HG03097 (cell line): Measurements from ENCODE around the gene MYT1.

ENCODE experiments used
- ATAC-seq: cut with Tn5 transposase; IDR thresholded peaks from one replicate; pipeline ENCODE4 v1.9.1; 2021; ENCODE audit not compliant: unreplicated experiment, low FRiP score

MYT1 gene

DNA sequence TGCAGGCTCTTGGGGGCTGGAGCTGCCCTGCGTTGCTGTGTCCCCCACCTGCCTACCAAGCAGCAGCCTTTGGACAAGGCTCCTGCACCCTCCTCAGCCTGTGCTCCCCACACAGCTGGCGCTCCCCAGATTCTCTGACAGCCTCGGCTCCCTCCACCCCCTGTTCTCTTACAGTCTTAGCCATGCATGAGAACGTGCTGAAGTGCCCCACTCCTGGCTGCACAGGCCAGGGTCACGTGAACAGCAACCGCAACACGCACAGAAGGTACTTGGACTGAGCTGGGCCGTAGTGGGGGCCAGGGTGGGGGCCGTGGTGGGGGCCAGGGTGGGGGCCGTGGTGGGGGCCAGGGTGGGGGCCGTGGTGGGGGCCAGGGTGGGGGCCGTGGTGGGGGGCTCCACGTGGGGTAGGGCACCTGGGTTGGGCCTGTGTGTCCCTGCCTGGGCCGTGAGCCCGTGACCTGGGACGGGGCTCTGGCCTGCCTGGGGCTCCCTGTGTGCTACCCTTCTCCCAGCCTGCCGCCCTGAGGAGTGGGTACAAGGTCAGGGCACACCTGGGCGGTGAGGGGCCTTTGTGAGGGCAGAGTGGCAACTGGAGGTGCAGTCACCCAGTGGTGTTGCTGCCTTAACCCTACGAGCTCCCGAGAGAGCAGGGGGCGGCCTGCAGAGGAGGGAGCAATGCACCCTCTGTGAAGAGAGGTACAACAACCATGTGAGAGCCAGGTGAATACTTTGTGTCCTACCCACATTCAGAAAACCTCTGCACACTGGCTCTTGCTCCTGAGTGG is 47.8 kb downstream of the MYT1 start:
- ATAC-seq, result no peak

DNA sequence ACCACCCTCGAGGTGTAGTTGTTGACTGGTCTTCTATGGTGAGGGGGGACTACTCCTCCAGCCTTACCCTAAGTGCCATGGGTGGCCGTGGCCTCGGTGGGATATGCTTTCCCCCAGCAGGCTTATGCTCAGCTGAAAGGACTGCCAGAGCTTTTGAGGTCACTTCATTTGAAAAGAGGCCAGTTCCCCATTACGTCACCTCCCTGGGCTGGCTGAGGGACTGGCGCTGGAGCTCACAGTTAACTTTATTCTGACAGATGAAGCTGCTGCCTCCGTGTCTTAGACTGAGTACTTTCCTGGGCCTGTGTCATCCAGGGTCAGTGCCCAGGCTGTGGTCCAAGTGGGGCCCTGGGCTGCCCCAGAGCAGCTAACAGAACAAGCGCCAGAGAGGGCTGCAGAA is 48.5 kb downstream of the MYT1 start:
- ATAC-seq, result no peak

DNA sequence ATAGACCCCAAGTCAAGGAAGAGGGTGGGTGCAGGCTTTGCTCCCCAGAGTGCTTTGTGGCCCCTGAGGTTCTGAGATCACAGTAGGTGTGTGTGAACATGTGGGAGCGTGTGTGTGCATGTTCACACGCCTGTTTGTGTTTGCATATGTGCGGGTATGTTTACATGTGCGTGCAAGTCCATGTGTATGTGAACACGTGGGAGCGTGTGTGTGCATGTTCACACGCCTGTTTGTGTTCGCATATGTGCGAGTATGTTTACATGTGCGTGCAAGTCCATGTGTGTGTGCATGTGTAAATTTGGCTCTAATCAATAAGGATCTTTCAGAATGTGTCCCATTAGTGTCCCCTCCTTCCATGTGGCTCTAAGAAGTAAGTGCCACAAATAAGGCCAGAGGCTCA is 49.9 kb downstream of the MYT1 start:
- ATAC-seq, result no peak

DNA sequence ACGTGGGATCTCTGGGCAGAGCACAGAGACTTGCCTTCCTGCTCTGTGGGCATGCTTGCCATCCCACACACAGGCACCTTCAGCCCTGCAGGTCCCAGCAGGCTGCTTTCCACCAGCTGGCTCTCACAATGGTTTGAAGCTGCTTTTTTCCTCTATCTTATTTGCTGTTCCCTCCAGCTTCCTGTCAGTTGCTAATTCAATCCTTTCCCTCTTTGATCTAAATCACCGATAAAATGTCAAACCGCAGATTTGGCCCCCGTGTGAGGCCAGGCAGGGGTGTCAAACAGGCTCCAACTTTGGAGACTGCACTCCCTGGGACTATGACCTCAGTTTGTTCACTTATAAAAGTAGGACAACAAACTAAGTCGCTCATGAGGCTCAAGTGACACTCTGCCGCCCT is 50.7 kb downstream of the MYT1 start:
- no peak for ATAC-seq

DNA sequence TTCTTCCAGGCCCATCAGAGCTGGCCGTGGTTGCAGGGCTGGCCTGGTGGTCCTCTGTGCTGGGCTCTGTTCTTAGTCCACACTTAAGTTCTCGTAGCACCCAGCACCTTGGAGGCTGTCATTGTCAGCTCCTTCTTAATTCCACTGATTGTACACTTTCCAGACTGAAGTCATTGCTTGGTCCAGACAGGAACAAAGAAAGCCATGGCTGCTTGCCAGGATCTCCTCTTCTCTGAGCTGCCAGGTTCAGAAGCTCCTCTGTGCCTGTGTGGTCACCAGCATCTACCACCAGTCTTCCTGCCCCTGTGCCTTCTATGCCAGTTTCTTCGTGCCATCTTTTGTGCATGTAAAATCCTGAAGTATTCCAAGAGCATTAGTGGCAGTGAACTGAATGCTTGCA is 51.8 kb downstream of the MYT1 start:
- ATAC-seq, result no peak

DNA sequence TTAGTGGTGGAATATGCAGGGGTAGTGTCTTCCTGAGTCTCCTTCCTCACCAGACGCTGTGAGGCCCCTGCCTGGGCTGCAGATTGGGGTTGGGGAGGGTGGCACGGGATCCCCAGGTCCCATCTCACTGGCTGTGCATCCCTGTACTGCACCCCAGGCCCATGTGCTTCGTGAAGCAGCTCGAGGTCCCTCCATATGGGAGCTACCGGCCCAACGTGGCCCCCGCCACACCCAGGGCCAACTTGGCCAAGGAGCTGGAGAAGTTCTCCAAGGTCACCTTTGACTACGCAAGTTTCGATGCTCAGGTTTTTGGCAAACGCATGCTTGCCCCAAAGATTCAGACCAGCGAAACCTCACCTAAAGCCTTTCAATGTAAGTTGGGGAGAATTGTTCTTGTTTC is 52.7 kb downstream of the MYT1 start:
- ATAC-seq, result no peak

DNA sequence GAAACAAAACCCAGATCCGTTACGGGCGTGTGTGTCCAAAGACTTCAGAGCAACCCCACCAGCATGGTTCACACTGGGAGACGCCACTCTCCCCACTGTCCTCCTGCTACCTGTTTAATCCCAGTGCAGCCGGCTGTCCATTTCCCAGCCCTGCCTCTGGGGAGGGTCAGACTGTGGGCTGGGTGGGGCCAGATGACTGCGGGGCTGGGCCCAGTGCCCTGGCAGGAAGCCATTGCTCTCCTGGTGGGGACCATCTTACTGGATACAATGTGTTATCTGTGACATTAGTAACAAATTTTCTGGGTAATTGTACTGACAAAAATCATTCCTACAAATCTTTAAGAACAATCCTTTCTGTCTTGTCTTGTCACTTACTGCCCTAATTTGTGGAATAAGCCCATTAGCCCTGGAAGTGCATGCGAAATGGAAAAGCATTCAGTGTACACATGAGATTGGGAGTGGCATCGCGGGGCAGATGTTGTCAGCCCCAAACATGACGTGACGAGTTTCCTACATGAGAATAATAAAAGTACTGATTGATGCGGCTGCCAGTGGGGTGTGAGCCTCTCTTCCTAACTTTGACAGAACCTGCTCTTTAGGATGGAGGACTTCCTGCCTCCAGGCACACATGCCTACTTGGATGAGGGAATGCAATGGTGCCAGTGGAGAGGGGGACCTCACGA is 53.4 kb downstream of the MYT1 start:
- no peak for ATAC-seq

DNA sequence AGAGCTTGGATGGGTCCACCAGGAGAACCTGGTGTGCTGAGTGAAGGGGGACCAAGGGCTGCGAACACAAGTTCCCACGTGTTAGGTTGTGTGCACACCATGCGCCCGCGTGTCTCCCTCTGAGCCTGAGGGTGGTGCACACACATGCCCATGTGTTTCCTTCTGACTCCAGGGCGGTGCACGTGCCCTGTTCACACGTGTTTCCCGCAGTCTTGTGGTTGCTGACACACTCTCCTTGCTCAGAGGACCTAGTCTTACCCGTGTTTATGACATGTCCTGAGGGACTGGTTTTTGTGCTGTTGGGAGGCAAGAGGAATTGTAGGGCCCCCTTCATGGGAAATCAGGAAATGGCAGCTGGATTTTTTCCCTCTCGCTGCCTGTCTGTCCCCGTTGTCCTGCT is 55.0 kb downstream of the MYT1 start:
- ATAC-seq, result no peak

DNA sequence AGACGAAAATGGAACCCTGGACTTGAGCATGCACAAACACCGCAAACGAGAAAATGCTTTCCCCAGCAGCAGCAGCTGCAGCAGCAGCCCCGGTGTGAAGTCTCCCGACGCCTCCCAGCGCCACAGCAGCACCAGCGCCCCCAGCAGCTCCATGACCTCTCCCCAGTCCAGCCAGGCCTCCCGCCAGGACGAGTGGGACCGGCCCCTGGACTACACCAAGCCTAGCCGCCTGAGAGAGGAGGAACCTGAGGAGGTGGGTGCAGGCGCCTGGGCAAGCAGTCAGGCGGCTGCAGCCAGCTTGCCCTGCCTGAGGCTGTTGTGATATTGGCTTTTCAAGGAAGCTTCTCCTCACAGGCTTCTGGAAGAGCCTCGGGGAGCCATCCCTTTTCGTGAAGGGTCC is 55.5 kb downstream of the MYT1 start:
- no peak for ATAC-seq

DNA sequence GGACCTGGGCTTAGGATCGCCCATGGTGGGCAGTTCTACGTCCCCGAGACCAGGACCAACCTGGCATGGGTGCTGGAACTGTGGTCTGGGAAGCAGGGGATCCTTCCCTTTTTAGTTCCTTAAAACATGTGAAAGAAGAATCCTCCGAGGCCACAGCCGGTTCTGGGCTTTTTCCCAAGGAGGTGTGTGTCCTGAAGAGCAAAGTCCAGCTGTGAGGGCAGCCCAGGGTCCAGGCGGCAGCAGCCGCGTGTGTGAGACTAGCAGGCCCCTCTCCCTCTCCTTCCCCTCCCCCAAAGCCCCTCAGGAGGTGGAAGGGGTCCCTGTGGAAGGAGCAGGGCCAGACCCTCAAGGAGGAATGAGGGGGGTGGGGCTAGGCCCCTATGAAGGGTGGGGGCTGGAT is 56.2 kb downstream of the MYT1 start:
- no peak for ATAC-seq

DNA sequence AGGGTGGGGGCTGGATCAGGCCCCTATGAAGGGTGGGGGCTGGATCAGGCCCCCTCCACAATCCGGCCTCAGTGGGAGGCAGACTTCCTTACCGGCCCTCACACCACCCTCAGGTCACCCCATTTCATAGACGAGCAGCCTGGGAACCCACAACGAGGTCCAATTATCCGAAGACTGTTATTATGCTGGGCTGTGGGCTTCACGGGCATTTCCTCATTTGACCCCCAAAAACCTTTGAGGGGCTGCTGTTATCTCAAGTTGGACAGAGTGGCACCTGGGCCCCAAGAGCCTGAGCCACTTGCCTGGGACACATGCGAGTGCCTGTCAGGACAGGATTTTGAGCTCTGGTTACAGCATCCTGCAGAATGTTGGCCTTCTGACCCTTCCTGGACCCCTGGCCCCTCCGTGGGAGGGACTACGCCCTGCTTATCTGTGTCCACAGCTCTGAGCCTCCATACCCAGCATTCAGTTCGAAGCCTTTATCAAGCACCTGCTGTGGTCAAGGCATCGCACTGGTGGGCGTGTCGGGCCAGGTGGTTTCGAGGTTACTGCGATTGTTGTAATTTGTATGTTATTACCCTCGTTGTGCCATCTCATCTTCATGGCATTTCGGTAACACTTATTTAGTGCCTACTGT is 56.8 kb downstream of the MYT1 start:
- ATAC-seq, result no peak

DNA sequence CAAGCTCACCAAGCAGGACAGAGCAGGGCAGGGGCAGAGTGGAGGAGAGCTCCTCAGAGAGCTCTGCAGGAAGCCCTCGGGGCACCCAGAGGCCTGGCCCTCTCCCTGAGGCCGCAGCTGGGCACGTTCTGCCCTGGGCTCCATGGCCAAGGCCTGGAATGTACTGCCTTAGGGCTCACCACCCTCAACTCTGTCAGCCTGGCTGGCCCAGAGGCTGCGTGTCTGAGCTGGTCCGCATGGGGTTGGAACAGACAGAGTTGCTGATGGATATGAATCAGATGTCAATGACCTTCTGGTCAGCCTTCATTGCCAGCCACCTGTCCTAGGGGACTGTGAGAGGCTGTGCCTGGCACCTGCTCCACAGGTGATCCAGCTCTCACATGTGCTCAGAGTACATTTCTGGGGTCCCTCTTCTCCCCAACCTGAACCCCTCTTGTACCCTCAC is 58.1 kb downstream of the MYT1 start:
- no peak for ATAC-seq

DNA sequence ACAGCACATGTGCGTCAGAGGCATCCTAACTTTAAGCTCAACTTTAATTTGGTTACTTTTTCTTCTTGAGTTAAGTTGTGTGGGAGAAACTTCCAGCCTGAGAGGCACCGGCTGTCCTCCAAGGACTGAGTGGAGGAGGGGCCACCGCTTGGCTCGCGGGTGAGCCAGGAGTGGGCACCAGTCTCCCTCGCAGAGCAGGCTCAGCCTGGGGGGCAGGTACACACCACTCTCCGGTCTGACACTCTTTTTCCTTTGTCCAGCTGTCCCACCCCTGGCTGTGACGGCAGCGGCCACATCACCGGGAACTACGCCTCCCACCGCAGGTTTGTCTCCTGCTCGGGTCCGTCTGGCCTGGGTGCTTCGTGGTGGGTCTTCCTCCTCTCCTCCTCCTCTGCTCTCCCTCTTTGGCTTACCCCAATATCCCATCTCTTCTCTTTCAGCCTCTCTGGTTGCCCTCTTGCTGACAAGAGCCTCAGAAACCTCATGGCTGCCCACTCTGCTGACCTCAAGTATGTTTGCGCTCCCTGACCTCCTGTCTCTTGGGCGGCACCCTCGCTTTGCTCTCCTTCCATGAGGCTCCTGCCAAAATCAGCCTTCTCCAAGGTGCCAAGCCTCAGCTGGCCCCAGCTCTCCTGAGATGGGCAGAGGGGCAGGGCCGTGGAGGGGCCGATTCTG is 58.7 kb downstream of the MYT1 start:
- no peak for ATAC-seq

DNA sequence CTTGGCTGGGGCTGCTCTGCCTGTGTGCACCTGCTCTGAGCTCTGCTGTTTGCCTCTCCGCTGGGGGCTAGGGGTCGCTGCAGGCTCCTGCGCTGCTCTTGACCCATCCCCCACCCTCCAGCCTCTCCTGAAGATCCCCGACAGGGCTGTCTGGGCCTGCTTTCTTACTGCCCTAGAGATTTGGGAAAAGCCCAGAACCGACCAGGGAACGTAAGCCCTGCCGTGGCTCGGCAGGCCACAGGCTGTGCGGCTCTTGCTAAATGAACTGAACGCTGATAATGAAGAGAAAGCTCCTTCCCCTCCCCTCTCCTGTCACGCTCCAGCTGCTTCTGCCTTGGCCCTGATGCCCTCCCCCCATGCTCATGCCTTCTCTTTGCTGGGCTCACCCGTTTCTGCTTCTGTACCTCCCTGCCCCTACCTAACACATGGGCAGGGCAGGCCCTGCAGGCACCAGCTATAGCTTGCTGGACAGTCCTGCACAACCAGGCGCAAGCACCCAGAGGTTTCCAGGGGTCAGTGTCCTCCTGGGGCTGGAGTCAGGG is 59.3 kb downstream of the MYT1 start:
- no peak for ATAC-seq

DNA sequence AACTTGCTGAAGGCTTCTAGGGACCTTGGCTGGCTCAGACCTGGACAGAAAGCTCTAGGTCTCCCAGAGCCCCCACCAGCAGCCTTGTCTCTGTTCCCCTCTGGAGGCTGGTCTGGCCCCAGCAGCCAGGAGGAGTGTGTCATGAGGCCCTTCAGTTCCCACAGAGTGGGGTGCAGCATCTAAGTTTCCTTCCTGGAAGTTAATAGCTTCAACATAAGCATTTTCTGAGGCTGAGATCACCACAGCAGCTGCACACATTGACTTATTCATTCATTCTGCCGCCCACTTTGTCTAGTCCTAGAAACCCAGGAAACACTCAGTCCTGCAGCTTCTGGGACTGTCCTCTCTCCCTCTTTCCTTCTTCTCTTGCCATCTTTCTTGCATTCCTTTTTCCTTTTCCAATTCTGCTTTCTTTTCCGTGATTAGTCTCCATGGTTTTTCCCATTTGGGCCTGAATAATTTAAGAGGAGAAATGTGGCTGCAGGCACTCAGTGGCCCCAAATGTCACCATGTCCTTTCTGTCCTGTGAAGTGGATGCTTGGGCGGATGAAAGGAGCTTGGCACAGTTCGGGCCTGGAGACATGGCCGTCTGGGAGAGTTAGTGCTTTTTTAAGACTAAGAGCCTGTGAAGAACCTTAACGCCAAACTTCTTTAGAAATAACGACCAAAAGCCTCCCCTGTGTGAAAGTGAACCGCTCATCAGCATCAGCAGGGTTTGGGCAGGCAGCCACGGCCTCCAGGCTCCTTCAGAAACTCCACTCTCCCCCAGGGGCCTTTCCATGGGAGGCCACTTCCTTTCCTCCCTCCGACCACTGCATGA is 60.3 kb downstream of the MYT1 start:
- no peak for ATAC-seq

DNA sequence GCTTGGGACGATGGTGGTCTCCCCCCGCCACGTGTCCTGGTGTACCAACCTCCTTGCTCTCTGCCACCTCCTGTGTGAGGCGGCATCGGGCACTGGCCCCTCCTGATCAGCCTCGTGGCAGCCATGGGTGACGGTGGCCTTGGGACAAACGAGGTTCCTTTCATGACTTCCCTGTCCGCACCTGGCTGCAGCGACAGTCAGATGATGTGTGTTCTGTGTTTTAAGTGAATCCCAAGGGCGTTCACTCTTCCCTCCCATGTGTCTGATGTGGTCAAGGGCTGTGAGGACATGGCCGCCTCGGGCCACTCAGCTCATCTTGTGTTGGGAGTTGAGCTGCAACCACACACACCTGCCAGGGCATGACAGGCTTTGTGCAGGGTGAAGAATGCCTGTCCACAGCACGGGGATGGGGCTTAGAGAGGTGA is 60.9 kb downstream of the MYT1 start:
- no peak for ATAC-seq

DNA sequence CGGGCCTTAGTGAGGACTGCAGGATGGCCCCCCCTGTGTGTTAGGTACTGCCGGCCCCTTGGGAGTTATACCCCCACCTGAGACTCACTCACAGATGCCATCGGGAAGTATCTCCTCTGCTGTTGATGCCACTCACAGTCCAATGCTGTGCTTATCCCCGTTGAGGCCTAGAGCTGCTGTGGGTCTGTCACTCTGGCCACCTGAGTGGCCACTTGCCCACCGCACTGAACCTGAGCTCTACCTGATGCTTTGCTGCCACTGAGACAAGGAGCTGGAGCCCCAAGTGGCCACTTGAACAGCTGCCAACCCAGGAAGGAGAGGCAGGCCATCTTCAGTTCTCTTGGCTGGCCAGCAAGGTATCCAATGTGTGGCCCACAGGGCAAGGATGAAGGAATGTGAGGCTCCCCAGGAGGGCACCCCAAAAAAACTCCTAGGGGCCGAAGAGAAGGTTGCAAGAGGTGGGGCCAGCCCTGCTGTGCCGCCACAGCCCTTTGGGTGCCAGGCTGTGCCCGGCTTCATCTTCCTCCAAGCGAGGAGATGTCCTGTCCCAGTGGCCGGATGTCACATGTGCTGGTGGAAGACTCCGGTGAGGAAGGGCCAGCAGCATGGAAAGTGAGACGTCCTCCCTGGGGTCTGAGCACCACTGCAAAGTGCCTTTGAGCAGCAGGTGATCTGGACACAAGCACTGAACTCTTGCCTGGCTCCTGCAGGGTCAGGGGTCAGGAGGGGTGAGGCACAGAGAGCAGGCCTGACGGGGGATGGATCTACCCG is 61.8 kb downstream of the MYT1 start:
- no peak for ATAC-seq

DNA sequence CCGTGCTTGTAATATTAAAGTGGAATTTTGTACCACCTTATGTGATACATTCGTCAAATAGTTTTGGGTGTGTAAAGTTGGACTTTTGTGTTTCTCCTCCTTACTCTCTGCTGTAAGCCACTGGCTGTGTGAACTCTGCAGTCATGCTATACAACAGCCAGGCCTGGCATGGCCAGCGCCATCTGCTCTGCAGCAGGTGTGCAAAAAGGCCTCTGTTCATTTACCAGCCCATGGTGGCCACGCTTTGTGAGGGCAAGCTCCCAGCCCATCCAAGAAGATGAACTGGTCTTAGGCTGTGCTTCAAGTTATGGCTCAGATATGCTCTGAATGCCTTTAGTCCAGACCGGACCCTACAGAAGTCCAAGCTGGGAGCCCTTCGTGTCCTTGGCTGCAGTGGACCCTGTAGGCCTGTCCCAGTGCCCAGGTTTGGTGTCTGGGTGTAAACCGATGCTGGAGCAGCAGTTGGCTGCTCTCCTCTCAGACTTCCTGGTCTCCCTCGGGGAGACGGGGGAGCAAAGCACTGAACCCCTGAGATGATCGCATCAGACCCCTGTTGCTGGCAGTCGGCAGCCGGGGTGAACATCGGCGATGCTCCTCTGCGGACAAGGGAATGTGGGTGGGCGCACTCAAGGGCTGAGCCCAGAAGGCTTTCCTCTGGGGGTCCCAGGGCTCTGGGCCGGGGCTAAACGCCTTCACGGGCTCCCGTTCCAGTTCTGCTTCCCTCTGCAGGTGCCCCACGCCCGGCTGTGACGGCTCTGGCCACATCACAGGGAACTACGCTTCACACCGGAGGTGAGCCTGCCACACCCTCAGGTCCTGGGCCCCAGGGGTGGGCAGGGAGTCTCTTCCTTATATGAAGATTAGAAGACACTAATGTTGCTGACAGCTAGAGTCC is 62.7 kb downstream of the MYT1 start:
- no peak for ATAC-seq
